ENCODE results near the gene MYL7. TPM values are rescaled to one million over a fixed set of nuclear protein-coding genes. Genes with fewer than 3 reads are reported as not detected.

Gene MYL7
- total and polyA plus RNA-seq, 9 of the 15 experiments (the other 6 are each of a cell fraction or from before 2014, with no cell fraction given): not detected

- peak; percentile 40; the same call in 1 of the 2 replicates for TF ChIP-seq JUND (IDR thresholded peaks at IDR 0.05; ENCODE audit: borderline replicate concordance, low read depth, low read length)
- no peak; the same call in 2 of the 3 replicates for TF ChIP-seq JUND (tag; IDR thresholded peaks at IDR 0.05; ENCODE audit: borderline replicate concordance, low read depth, low read length)
- TF ChIP-seq ZNF584 (CRISPR knock-in tag; IDR thresholded peaks at IDR 0.05; ENCODE audit: low read depth): peak; percentile 34; the same call in 1 of the 2 replicates
- TF ChIP-seq PBX2 (CRISPR knock-in tag; IDR thresholded peaks at IDR 0.05; ENCODE audit: low read depth): no peak
- TF ChIP-seq PBX2 (tag; conservative IDR thresholded peaks at IDR 0.05; ENCODE audit: low read depth): peak; percentile 42; the same call in 1 of the 2 replicates
- TF ChIP-seq DMBX1 (CRISPR knock-in tag; IDR thresholded peaks at IDR 0.05; ENCODE audit: borderline replicate concordance): peak; percentile 56; the same call in 1 of the 2 replicates
- peak; percentile 77 for TF ChIP-seq MEIS2 (IDR thresholded peaks at IDR 0.05; ENCODE audit: partially characterized antibody)
- TF ChIP-seq CHD2 (IDR thresholded peaks at IDR 0.05; ENCODE audit: low read depth, low read length): peak; percentile 58; the same call in 1 of the 2 replicates
- peak; percentile 46; the same call in 1 of the 2 replicates for TF ChIP-seq EP400 (IDR thresholded peaks at IDR 0.05)
- no peak for TF ChIP-seq PREB (CRISPR knock-in tag; IDR thresholded peaks at IDR 0.05)
- no peak for TF ChIP-seq TAF9B (IDR thresholded peaks at IDR 0.05; ENCODE audit: partially characterized antibody)
- 0 out of 4 replicates have a peak, but pooled peaks of 1 of the 2 experiments have one; percentile 57 for TF ChIP-seq BCLAF1 (IDR thresholded peaks at IDR 0.05; ENCODE audit: borderline replicate concordance in 1 of 2, control insufficient read depth in 1 of 2, low read depth in 2 of 2, low read length in 1 of 2)
- peak; percentile 35 to 38; a peak in 2 of 4 replicates for TF ChIP-seq MAZ (CRISPR knock-in tag; conservative IDR thresholded peaks at IDR 0.05 in 1 of 2, IDR thresholded peaks at IDR 0.05 in 1 of 2)
- TF ChIP-seq HDAC6 (IDR thresholded peaks at IDR 0.05; ENCODE audit: low read depth, low read length): no peak
- TF ChIP-seq EP300 (IDR thresholded peaks at IDR 0.05; ENCODE audit: low read length): peak; percentile 83; the same call in 1 of the 2 replicates
- TF ChIP-seq VEZF1 (CRISPR knock-in tag; IDR thresholded peaks at IDR 0.05): peak; percentile 71
- no peak for TF ChIP-seq TCF7 (IDR thresholded peaks at IDR 0.05; ENCODE audit: borderline replicate concordance)
Observed at GRCh38 chr7:44147026-44147991, 6.2 kb upstream of the MYL7 start (continued).
